HG03442 (cell line): ENCODE measurements around the gene ABCG4.
A peak's percentile ranks its signal among the peaks of the same experiment; 100 is the strongest.
"Not testable (repeated sequence)": the region's sequence is repeated elsewhere in the genome, so short reads cannot be mapped to it uniquely, and the experiment has no call there.

Experiments
- ATAC-seq: cut with Tn5 transposase; IDR thresholded peaks from one replicate; pipeline ENCODE4 v1.9.1; 2021; ENCODE audit warnings: mild to moderate bottlenecking, moderate library complexity; ENCODE audit not compliant: unreplicated experiment

Gene ABCG4

DNA sequence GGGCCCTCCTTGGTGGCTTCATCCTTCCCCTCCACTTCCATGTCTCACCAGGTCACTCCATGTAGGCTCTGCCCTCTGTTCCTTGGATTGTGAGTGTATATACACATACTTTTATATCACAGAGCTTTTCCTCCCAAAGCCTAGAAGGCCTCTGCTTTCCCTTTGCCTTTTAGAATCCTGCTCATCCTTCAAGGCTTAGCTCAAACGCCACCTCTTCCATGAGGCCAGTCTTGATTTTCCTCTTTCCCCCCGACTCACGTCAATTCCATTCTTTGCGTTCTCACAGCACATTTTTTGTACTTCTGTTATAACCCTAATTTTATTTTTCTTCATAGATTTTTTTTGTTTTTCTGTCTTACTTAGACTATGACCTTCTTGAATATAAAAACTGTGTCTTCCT, 3.8 kb downstream of the ABCG4 start:
- no peak for ATAC-seq

DNA sequence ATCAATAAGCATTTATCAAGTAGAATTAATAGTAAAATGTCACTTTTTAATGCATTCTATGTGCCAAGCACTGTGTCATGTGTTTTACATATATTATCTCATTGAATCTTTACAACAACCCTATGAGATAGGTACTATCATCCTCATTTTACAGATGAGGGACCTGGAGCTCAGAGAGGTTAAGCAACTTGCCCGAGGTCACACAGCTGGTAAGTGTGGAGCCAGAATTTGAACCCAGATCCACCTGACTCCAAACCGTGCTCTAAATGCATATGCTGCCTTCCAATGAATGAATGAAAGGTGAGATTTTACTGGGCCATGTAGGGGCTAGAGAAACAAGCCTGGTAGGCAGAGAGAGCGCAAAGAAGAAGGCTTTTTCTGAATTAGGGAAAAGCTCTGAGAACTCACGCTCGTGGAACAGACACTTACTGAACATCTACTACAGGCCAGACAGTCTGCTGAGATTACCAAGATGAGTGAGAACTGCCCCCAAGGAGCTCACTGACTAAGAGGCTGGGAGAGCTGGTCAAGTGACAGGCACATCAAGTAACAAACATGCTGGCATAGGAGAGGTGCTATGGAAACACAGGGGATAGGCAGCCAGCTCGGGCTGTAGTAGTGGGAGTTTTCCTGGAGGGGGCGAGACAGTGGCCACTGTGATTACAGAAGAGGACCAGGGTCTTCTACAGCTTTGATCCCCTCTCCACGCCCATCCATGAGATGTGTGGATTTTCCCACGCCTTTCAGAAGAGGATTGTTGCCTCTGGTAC, 4.4 kb downstream of the ABCG4 start:
- no peak for ATAC-seq

DNA sequence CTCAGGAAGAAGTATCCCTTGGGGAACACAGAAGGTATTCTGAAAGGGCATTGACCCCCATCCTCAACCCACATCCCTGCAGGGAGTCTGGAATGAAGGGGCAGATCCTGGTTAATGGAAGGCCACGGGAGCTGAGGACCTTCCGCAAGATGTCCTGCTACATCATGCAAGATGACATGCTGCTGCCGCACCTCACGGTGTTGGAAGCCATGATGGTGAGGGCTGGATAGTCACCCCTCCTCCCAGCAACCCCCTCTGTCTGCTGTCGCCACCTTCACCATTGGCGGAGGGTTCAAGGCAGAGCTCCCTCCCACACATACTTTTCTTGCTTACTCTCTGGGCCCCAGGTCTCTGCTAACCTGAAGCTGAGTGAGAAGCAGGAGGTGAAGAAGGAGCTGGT, 5.3 kb downstream of the ABCG4 start:
- ATAC-seq = no peak

DNA sequence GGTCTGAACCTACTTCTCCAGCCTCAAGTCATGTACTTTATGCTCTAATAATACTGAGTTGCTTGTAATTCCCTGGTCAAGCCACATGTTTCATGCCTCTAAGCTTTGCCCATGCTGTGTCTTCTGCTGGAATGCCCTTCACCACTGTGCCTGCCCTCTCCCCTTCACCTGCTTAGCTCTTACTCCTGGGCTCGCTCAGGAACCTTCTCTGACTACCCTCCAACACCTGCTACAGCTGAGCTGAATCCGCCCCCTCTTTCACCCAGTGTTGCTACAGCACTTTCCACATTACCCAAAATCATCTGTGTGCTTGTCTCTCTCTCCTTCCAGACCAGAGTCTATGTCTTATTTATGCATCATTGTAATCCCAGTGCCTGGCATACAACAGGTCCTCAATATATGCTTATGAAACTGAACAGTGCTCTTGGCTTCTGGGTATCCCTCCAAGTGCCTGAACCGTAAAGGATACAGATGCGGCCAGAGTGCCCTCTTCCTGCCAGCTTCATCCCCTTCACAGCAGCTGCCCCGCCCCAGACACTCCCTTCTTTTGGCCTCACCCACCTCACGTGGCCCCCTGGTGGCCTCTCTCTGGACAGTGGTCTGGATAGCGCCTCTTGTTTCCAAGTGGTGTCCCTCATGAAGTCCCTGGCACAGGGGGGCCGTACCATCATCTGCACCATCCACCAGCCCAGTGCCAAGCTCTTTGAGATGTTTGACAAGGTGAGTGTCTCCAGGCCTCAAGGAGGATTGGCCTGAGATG, 7.1 kb downstream of the ABCG4 start:
- no peak for ATAC-seq

DNA sequence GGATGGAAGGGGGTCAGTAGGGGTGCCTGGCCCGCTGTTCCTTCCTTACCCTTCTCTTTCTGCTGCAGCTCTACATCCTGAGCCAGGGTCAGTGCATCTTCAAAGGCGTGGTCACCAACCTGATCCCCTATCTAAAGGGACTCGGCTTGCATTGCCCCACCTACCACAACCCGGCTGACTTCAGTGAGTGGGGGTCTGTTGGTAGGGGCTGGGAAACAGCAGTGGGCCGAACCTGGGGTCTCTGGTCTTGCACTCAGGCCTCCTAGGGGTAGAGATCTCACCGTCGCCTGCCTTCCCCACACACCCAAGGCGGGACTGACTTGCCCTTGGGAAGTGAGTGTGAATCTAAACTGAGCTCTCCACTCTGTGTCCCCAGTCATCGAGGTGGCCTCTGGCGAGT, 7.6 kb downstream of the ABCG4 start:
- no peak for ATAC-seq

DNA sequence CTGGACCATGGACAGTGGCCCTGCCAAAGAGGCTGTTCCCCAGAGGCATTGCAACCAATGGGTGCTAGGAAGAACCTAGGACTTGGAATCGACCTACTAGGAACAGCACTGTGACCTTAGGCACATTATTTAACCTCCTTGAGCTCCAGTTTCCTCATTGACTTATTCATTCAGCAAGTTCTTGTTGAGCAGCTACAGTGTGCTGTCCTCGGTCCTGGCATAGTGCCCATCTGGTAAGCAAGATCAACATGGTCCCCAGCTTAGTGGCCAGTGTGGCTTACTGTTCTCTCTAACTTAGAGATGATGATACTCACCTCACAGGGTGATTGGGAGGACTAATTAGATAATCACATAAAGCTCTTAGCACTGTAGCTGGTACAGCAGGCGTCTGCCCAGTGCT, 8.2 kb downstream of the ABCG4 start:
- no peak for ATAC-seq

DNA sequence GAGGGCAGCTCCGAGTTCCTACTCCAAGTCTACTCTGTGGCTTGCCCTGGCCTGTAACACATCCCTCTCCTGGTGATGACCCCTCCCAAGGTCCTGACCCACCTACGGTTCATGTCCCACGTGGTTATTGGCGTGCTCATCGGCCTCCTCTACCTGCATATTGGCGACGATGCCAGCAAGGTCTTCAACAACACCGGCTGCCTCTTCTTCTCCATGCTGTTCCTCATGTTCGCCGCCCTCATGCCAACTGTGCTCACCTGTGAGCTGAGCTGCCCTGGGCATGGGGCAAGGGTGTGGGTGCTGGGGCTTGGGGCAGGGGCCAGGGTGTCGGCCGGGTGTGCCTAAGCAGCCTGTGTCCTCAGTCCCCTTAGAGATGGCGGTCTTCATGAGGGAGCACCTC, 9.6 kb downstream of the ABCG4 start:
- ATAC-seq = no peak

DNA sequence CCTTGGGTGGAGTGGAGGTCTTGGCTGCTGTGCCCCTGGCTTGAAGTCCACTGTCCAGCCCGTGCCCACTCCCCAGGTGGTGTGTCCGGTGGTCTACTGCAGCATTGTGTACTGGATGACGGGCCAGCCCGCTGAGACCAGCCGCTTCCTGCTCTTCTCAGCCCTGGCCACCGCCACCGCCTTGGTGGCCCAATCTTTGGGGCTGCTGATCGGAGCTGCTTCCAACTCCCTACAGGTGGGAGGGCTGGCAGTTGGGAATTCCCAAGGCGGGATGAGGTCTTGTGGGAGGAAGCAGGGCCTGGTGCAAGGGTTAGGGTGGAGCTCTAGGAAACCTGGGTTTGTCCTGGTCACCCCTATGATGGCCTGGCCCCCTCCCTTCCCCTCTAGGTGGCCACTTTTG, 11.3 kb downstream of the ABCG4 start:
- no peak for ATAC-seq

DNA sequence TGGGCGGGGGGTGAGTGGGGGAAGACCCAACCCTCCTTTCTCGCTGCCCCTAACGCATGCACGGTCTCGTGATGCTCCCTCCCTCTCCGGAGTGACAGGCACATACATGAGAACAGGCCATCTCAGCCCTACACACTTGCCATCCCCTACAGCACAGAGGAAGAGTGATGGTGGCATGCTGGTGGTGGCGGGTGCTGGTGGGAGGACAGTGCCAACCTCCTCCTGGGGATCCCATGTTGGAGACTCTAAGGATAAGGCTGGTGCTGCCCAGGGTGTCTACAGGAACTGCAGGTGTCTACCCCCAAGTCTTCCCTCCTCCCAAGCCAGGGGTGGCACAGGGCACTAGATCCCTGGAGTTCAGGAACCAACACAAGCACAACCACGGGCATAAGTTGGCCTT, 13.0 kb downstream of the ABCG4 start:
- no peak for ATAC-seq

DNA sequence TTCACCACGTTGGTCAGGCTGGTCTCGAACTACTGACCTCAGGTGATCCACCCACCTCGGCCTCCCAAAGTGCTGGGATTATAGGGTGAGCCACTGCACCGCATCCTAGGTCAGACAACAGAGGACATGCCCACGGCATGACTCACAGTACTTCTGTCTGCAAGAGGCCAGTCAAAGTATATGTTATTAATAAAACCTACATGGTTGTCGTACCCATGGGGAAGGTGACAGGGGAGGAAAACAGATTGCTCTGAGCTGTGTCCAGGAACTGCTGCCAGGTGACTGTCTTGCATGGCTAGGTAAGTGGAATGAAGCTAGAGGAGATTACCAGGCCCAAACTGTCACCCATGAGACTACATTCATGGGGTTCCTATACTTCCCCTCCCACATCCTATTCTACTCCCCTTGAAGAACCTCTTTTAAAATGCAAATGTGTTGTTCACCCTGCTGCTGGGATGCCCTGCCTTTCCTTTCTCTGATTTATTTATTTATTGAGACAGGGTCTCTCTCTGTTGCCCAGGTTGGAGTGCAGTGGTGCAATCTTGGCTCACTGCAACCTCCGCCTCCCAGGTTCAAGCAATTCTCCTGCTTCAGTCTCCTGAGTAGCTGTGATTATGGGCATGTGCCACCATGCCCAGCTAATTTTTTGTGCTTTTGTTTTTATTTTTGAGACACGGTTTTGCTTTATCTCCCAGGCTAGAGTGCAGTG, 17.7 kb downstream of the ABCG4 start:
- ATAC-seq = no peak

DNA sequence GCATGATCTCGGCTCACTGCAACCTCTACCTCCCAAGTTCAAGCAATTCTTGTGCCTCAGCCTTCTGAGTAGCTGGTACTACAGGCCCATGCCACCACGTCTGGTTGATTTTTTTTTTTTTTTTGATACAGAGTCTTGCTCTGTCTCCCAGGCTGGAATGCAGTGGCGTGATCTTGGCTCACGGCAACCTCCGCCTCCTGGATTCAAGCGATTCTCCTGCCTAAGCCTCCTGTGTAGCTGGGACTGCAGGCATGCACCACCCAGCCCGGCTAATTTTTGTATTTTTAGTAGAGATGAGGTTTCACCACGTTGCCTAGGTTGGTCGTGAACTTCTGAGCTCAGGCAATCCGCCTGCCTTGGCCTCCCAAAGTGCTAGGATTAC, 18.2 kb downstream of the ABCG4 start:
- ATAC-seq = not testable (repeated sequence)

DNA sequence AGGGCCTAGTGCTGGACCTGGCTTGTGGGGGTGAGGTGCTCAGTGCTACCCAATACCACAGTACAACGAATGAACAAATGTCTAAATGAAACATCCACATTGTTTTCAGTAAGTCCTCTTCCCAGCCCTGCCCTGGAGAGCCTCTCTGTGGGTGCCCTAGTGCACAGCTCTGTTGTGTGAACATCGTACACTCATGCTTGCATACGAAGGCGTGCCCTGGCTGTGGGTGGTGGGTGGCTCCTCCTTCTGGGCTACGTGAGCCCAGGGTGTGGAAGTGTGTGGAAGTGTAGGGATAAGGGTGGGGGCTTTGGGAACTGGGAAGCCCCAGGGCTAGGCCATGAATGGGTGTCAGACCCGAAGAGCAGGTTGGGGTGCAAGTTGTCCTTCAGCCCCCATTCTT, 19.1 kb downstream of the ABCG4 start:
- no peak for ATAC-seq

DNA sequence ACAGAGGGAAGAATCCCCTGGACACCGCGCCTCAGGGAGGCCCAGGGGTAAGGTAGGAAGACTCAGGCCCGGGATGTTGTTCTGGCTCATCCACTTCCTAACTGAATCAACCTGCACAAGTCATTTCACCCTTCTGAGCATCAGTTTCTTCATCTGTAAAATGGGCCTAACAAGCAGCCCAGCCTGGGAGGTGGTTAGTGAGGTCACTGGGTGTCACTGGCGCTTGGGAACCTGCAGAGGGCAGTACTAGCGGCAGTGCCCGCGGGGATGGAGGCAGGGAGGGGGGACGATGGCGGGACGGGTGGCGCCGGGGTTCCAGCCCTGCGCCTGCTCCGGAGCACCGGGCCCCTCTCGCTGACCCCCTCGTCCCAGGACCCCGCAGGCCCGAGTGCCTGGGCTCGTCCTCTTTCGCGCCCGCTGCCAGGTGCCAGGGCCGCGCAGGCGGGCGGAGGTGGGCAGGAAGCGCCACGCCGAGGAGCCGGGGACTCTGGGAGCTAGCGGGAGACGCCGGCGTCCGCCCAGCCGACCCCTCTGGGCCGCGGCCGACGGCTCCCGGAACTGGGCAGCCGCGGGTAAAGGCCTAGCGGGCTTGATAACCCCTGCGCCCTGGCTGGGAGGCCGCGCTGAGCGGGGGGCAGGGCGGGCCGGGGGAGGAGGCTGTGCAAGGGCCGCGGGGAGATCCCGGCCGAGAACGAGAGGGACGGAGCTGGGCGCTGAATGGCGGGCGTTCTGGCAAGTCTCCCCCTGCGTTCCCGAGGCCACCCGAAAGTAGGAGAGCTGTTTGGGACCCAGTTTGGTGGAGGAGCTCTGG, 19.8 kb downstream of the ABCG4 start, which contains the start of gene NLRX1:
Gene NLRX1 (plus strand): TSS at position 255 of the 811 bp plus-strand sequence. CDS start 2,679 bp downstream, outside the sequence.
- ATAC-seq = peak; percentile 87

DNA sequence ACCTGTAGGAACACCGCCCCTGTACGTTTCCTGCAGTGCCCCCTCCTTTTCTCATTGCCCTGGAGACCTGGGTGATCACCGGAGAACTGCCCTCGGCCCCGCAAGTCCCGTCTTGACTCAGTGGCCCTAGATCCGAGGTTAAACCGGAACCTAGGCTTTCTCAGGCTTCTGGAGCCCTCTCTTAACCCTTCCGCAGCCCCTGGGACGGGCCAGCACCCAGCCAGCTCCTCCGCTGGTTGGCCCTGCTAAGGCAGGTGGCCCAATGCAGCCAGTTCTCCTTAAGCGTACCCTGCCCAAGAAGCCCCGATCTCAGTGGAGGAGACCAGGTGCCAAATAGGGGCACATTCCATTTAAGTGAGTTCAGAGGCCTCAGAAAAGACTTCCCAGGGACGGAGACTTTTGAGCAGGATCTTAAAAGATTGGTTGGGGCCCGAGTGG, 20.4 kb downstream of the ABCG4 start:
- peak; percentile 15 for ATAC-seq

DNA sequence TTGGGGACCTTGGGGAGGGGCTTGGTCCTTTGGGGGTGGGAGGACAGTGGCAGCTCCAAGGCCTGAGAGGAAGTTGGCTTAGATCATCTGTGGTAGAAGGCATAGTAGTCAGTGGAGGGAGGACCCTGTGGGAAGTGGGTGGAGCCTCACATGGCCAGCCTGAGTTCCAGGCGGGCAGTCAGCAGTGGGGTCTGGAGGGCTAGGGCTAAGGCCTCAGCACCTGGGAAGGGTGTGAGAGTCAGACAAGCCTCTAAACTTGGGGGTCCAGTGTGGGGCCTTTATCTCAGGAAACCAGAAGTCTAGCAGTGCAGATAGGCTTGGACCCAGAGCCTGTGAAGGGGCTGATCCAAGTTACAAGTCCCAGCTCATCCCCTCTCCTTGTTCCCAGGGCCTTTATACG, 23.7 kb downstream of the ABCG4 start:
- no peak for ATAC-seq

DNA sequence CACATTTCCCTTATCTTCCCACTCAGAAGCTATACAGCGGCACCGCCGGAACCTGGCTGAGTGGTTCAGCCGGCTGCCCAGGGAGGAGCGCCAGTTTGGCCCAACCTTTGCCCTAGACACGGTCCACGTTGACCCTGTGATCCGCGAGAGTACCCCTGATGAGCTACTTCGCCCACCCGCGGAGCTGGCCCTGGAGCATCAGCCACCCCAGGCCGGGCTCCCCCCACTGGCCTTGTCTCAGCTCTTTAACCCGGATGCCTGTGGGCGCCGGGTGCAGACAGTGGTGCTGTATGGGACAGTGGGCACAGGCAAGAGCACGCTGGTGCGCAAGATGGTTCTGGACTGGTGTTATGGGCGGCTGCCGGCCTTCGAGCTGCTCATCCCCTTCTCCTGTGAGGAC, 24.6 kb downstream of the ABCG4 start:
- ATAC-seq = no peak

DNA sequence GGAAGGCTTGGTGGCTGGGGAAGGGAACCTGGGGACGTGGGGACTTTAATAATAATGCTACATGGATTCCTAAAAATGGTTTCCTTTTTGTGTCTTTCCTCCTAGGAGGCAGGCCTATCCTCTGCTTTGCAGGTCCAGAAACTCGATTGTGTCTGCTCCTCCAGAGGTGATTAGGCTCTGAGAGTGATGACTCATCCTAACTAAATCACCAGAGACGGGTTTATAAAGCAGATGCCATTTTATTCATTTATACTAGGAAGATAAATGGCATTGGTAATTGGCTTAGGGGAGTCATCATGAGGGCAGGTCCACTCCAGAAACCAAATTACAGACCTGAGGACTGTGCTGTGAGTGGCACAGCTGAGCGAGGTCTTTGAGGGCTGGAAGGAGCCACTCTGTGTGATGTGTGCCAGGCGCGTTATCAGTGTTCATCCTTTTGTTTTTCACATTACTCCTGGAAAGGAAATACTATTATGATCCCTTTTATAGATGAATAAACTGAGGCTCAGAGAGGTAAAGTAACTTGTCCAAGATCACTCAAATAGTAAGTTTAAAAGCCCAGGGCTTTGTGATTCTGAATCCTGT, 26.7 kb downstream of the ABCG4 start:
- ATAC-seq = no peak

DNA sequence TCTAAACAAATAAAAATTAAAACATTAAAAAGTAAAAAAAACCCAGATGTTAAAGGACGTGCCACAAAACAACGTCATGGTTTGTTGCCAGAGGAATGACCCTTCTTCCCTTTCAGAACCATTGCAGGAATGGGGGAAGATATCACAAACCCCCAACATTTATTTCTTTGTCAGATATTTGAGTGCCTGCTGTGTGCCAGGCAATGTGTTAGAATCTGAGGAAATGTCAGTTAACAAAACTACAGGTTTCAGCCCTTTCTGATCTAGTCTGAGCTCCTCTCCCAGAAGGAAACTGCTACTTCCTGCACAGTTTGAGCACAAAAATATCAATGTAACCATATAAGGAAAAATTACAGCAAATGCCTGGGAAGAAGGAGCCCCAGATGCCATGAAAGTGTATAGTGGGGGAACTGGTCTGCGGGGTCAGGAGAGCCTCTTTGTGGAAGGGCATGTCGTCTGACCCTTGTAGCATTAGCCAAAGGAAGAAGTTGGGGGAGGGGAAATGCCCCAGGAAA, 29.4 kb downstream of the ABCG4 start:
- ATAC-seq = no peak

DNA sequence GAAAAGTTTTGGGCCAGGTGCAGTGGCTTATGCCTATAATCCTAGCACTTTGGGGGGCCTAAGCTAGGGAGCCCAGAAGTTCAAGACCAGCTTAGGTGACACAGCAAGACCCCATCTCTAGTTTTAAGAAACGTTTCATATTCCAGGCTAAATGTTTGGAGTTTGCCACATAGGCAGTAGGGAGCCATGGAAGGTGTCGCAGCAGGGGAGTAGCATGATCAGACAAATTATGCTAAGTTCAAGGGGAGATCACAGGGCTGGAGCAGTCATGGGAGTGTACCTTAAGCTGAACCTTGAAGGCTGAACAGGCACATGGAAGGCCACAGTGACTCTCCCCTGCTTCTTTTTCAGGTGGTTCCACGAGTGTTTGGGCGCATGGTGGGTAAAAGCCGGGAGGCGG, 30.5 kb downstream of the ABCG4 start:
- no peak for ATAC-seq

DNA sequence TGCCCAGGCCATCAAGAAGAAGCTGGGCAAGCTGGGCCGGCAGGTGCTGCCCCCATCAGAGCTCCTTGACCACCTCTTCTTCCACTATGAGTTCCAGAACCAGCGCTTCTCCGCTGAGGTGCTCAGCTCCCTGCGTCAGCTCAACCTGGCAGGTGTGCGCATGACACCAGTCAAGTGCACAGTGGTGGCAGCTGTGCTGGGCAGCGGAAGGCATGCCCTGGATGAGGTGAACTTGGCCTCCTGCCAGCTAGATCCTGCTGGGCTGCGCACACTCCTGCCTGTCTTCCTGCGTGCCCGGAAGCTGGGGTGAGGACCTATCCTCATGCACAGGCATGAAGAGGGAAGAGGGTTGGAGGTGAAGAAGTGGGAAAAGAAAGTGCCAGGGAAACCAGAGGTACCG, 31.1 kb downstream of the ABCG4 start:
- ATAC-seq = no peak
